Measurements from ENCODE around the gene DAPP1.
"Not testable (repeated sequence)": the region's sequence is repeated elsewhere in the genome, so short reads cannot be mapped to it uniquely, and the experiment has no call there.

DAPP1 gene, protein sequence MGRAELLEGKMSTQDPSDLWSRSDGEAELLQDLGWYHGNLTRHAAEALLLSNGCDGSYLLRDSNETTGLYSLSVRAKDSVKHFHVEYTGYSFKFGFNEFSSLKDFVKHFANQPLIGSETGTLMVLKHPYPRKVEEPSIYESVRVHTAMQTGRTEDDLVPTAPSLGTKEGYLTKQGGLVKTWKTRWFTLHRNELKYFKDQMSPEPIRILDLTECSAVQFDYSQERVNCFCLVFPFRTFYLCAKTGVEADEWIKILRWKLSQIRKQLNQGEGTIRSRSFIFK

DNA sequence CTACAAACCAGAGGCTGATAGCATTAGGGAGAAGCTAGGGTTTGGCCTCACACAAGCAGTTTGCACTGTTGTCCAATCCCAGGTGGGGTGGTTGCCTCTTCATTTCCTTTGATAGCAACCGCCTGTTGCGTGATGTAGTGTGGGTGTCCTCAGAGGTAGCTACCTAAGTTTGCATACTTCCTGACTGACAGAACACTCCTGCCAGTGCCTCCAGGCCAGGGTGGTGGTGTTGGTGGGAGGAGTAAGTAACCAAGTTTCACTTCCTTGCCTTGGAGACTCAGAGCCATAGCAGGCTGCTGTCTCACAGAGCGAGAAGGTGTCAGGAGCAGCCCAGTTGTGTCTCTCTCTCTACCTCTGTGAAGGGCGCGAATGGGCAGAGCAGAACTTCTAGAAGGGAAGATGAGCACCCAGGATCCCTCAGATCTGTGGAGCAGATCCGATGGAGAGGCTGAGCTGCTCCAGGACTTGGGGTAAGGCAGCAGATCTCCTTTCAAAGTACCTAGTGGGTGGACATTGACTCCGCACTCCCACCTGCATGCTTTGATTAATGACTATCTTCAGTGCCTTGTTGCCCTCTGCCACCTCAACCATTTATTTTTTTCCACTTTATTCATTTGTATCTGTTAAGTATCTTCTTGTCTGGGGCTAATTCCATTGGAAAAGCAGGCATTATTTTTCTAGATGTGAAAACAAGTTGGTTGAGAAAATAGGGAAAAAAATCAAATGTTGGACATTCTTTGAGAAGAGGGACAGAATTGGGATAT is at the start of gene DAPP1:
Gene DAPP1, plus strand, starts transcription at position 283 of the 764 bp plus-strand sequence. Its CDS starts 87 bp downstream, at position 370.
- DNase-seq (ENCODE audit: low read depth, low spot score) = no peak
- H3K4me3 ChIP-seq (ENCODE audit: low read depth, low read length) = no peak within 1 kb of the TSS
- POLR2A ChIA-PET = no interaction called here
- CTCF ChIA-PET = interaction anchor here (1.7 kb wide), 1 partner anchor 8 kb away, joined by 6 read pairs; no protein-coding TSS in a partner anchor
- TF ChIP-seq, protein P1, sequence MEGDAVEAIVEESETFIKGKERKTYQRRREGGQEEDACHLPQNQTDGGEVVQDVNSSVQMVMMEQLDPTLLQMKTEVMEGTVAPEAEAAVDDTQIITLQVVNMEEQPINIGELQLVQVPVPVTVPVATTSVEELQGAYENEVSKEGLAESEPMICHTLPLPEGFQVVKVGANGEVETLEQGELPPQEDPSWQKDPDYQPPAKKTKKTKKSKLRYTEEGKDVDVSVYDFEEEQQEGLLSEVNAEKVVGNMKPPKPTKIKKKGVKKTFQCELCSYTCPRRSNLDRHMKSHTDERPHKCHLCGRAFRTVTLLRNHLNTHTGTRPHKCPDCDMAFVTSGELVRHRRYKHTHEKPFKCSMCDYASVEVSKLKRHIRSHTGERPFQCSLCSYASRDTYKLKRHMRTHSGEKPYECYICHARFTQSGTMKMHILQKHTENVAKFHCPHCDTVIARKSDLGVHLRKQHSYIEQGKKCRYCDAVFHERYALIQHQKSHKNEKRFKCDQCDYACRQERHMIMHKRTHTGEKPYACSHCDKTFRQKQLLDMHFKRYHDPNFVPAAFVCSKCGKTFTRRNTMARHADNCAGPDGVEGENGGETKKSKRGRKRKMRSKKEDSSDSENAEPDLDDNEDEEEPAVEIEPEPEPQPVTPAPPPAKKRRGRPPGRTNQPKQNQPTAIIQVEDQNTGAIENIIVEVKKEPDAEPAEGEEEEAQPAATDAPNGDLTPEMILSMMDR (IDR thresholded peaks at IDR 0.05; ENCODE audit: insufficient read depth, low read length, missing control alignments) = no peak

DNA sequence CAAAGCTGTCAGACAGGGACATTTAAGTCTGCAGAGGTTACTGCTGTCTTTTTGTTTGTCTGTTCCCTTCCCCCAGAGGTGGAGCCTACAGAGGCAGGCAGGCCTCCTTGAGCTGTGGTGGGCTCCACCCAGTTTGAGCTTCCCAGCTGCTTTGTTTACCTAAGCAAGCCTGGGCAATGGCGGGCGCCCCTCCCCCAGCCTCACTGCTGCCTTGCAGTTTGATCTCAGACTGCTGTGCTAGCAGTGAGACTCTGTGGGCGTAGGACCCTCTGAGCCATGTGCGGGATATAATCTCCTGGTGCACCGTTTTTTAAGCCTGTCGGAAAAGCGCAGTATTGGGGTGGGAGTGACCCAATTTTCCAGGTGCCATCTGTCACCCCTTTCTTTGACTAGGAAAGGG is 45.8 kb upstream of the DAPP1 start:
- H3K4me3 ChIP-seq (ENCODE audit: low read depth, low read length); POLR2A ChIA-PET; DNase-seq (ENCODE audit: low read depth, low spot score); CTCF ChIA-PET: not testable (repeated sequence)

DNA sequence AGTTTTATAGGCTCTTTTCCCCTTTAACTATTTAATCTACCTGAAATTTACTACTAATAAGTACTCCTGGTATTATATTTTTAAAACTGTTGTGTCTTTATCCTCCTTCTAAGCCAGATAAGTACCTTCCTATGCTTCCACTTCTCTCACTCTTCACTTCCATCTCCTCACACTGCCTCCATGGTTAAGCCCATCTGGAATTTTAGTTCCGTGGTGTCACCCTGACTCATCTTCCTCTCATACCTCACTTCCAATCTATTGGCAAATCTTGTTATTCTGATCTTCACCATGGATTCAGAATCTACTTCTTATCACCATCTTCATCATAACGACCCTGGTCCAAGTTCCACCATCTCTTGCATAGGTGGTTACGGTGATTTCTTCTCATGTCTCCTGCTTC is 32.7 kb upstream of the DAPP1 start:
- CTCF ChIA-PET = no interaction called here
- no peak overlapping the region for H3K4me3 ChIP-seq (ENCODE audit: low read depth, low read length)
- DNase-seq (ENCODE audit: low read depth, low spot score) = no peak
- TF ChIP-seq, protein P1 (IDR thresholded peaks at IDR 0.05; ENCODE audit: insufficient read depth, low read length, missing control alignments) = no peak
- POLR2A ChIA-PET = no interaction called here

DNA sequence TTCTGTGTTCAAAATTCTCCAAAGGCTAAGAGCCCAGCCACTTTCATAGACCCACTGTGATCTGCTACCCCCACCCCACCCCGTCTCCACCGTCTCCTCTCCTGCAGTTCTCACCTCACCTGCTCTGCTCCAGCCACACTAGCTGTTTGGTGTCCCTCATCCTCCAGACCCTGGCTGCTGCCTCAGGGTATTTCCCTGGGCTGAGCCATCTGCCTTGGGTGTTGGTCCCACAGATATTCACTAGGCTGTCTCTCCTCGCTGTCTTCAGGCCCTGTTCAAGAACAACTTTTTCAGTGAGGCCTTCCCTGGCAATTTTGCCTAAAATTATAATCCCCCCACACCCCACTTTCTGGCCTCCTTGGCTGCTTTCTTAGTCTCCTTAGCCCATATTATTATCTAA is 31.8 kb upstream of the DAPP1 start:
- DNase-seq (ENCODE audit: low read depth, low spot score) = no peak
- ChIA-PET POLR2A (no interaction called here), CTCF (no interaction called here)
- TF ChIP-seq, protein P1 (IDR thresholded peaks at IDR 0.05; ENCODE audit: insufficient read depth, low read length, missing control alignments) = no peak
- H3K4me3 ChIP-seq (ENCODE audit: low read depth, low read length) = no peak overlapping the region

DNA sequence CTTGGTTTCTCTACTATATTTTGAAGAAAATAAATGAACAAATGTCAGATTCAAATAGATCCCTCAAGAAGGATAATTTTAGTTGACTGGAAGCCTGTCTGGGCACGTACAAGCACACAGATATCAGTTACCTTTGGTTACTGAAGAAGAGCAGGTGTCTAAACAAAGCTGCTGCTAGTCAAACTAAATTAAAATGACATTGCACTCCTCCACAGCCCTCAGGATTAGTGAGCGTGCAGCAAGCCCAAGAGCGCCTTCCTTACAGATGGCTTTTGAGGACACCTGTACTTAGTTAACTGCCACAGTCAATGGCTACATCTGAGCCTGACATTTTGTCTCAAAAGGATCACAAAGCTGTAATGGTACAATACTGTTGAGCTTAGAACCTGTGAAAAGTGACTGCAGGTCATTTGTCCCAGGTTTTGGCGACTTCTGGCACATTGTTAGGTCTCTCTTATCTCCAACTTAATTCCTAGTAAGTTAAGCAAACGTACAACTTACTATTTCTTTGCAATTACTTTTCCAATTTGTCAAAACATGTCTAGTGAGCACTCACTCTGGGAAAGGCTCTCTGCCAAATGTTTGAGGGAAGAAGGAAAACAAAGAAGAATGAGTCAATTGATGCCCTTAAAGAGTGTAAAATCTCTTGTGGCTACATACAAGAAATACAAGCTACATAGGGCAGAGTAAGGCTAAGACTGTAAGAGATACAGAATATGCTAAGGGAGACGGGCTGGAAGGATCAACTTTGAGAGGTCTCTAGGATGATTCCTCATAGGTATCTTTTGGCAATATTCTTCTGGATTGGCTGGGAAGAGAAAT is 25.6 kb upstream of the DAPP1 start:
- TF ChIP-seq, protein P1 (IDR thresholded peaks at IDR 0.05; ENCODE audit: insufficient read depth, low read length, missing control alignments) = no peak
- ChIA-PET POLR2A (no interaction called here), CTCF (no interaction called here)
- DNase-seq (ENCODE audit: low read depth, low spot score) = no peak
- no peak overlapping the region for H3K4me3 ChIP-seq (ENCODE audit: low read depth, low read length)

DNA sequence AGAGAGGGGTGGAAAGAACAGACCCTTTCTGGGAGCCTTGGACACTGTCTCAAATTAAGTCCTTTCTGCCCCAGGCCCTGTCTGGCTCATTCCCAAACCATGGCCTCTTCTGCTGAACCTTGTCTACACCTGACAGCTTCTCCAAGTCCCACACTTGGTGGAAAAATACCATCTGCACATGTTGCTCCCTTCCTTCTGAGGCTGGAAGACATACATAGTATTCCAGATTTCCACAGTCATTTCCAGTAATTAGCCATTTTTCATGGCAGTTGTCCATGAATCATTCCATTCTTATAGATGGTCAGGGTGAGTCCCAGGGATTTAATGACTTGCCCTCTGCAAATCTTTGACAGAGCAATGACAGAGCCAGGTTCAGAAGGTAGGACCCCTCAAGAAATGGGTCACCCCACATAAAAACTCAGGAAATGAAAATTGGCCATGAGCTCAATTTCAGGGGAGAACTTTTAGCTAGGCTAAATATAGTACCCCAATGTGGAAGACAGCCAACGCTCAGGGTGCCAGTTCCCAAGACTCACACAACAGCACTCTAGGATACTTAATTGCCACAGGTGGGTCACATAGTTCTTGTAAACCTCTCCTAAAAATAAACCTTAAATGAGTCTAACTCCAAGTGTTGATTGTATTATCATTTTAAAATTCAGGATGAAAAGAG is 16.2 kb upstream of the DAPP1 start:
- ChIA-PET POLR2A (no interaction called here), CTCF (interaction anchor here (2.6 kb wide), 1 partner anchor 8 kb away, joined by 9 read pairs; no protein-coding TSS in a partner anchor)
- DNase-seq (ENCODE audit: low read depth, low spot score) = no peak
- H3K4me3 ChIP-seq (ENCODE audit: low read depth, low read length) = no peak overlapping the region
- TF ChIP-seq, protein P1 (IDR thresholded peaks at IDR 0.05; ENCODE audit: insufficient read depth, low read length, missing control alignments) = no peak

Data from AG04449 (cell line).